ENCODE measurements around the gene HECA.

- no peak for TF ChIP-seq GATA2 (IDR thresholded peaks at IDR 0.05; ENCODE audit: low read depth, low read length)
- TF ChIP-seq GATA3 (IDR thresholded peaks at IDR 0.05; ENCODE audit: low read depth, low read length), result no peak
Observed at GRCh38 chr6:139219746-139220145, 84.9 kb downstream of the HECA start.

Measured in SH-SY5Y (cell line).